Measurements from ENCODE around the gene TAF1. TPM values are rescaled to one million over a fixed set of nuclear protein-coding genes. Genes with fewer than 3 reads are reported as not detected.

Gene TAF1
- total and polyA plus RNA-seq, 2 donors (not counting 1 experiment from before 2014, with no cell fraction given): 19.3 to 49.0 TPM

DNA sequence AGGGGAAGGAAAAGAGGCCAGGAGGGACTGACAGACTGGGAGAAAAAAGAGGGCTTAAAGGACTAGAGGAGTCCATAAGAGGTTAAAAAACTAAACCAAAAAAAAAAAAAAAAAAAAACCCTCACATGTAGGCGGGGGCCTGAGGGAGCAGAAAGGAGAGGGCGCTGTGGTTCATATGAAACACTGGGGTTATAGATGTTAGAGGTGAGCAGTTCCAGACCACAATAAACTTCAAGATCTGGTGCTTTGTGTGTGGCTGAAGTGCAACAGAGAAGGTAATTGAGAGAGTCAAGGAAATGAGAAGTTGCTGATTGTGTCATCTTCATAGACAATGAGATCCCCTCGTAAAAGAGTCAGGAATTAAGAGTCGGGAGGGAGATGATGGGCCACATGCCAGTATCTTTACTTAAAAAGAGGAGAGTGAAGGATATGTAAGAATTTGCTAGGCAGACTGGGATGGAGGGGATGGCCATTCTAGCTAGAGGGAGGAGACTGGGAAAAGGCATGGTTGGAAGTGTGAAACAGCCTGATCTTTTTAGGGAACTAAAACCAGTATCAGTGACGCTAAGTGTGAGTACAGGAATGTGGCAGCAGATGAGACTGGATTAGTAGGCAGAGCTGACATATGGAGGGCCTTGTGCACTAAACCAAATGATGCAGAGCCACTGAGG is 148.3 kb downstream of the TAF1 start:
- Histone ChIP-seq H4K20me1 (ENCODE audit: control insufficient read depth, extremely low read depth, insufficient read depth, low read length) (no peaks in the 10 kb centered on the region), H3K27me3 (ENCODE audit: control insufficient read depth, insufficient read depth, low read length) (no peaks in the 10 kb centered on the region), H3K9me3 (ENCODE audit: control insufficient read depth, insufficient read depth, low read depth, low read length) (no peaks in the 10 kb centered on the region), H3K4me3 (replicated peaks in 1 of 4; ENCODE audit: control extremely low read depth in 1 of 4, insufficient read depth in 1 of 4, low read depth in 3 of 4, low read length in 4 of 4) (no peak overlapping the region), H2AFZ (ENCODE audit: low read length) (no peak overlapping the region), H3K4me1 (ENCODE audit: control insufficient read depth, extremely low read depth, insufficient read depth, low read length) (no peaks in the 10 kb centered on the region), H3K36me3 (ENCODE audit: control insufficient read depth, insufficient read depth, low read length) (no peaks in the 10 kb centered on the region), H3K9ac (ENCODE audit: insufficient read depth, low read length) (no peak overlapping the region), H3K4me2 (ENCODE audit: extremely low read depth, insufficient read depth, low read length) (no peak overlapping the region), H3K79me2 (ENCODE audit: control insufficient read depth, insufficient read depth, low read length) (no peaks in the 10 kb centered on the region), H3K27ac (ENCODE audit: insufficient read depth, low read length) (no peak overlapping the region)
- TF ChIP-seq EZH2 (IDR thresholded peaks at IDR 0.05; ENCODE audit: low read length, missing control alignments): no peak
- TF ChIP-seq, protein P1, sequence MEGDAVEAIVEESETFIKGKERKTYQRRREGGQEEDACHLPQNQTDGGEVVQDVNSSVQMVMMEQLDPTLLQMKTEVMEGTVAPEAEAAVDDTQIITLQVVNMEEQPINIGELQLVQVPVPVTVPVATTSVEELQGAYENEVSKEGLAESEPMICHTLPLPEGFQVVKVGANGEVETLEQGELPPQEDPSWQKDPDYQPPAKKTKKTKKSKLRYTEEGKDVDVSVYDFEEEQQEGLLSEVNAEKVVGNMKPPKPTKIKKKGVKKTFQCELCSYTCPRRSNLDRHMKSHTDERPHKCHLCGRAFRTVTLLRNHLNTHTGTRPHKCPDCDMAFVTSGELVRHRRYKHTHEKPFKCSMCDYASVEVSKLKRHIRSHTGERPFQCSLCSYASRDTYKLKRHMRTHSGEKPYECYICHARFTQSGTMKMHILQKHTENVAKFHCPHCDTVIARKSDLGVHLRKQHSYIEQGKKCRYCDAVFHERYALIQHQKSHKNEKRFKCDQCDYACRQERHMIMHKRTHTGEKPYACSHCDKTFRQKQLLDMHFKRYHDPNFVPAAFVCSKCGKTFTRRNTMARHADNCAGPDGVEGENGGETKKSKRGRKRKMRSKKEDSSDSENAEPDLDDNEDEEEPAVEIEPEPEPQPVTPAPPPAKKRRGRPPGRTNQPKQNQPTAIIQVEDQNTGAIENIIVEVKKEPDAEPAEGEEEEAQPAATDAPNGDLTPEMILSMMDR (conservative IDR thresholded peaks at IDR 0.05 in 1 of 2, IDR thresholded peaks at IDR 0.05 in 1 of 2; ENCODE audit: low read depth in 1 of 2, low read length in 2 of 2): no peak
- no peak for DNase-seq (ENCODE audit: low read depth in 2 of 2)

DNA sequence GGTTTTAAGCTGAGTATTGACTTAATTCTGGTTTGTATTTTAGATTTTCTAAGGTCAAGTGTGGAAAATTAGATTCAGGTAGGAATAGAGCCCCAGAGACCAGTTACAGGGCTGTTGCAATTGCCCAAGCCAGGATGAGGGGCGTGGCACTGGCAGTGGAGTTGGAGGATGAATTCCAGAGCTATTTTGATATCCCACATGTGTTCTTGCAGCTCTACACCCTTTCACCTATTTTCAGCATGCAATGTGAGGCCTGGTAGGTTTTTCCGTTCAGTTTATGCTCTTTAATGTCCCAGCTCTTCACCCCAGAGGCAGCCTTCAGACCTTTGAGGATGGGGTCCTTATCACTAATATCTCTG is 148.9 kb downstream of the TAF1 start:
- no peak overlapping the region for H3K4me2 ChIP-seq (ENCODE audit: extremely low read depth, insufficient read depth, low read length)
- no peaks in the 10 kb centered on the region for H4K20me1 ChIP-seq (ENCODE audit: control insufficient read depth, extremely low read depth, insufficient read depth, low read length)
- DNase-seq (ENCODE audit: low read depth in 2 of 2): peak in 1 of 2 donors; percentile 45
- no peak overlapping the region for H3K27ac ChIP-seq (ENCODE audit: insufficient read depth, low read length)
- H3K4me3 ChIP-seq (replicated peaks in 1 of 4; ENCODE audit: control extremely low read depth in 1 of 4, insufficient read depth in 1 of 4, low read depth in 3 of 4, low read length in 4 of 4): no peak overlapping the region
- no peak overlapping the region for H2AFZ ChIP-seq (ENCODE audit: low read length)
- H3K4me1 ChIP-seq (ENCODE audit: control insufficient read depth, extremely low read depth, insufficient read depth, low read length): no peaks in the 10 kb centered on the region
- no peak overlapping the region for H3K9ac ChIP-seq (ENCODE audit: insufficient read depth, low read length)
- TF ChIP-seq, protein P1 (conservative IDR thresholded peaks at IDR 0.05 in 1 of 2, IDR thresholded peaks at IDR 0.05 in 1 of 2; ENCODE audit: low read depth in 1 of 2, low read length in 2 of 2): no peak
- H3K79me2 ChIP-seq (ENCODE audit: control insufficient read depth, insufficient read depth, low read length): no peaks in the 10 kb centered on the region
- no peaks in the 10 kb centered on the region for H3K27me3 ChIP-seq (ENCODE audit: control insufficient read depth, insufficient read depth, low read length)
- H3K36me3 ChIP-seq (ENCODE audit: control insufficient read depth, insufficient read depth, low read length): no peaks in the 10 kb centered on the region
- no peaks in the 10 kb centered on the region for H3K9me3 ChIP-seq (ENCODE audit: control insufficient read depth, insufficient read depth, low read depth, low read length)

Other genes starting within 250 kb of the TAF1 start
- 17.5 and 33.2 TPM in 2 replicates for gene MED12, start 247.8 kb upstream of the TAF1 start, total RNA-seq
- 6.4 and 7.2 TPM in 2 replicates for gene MED12, start 247.8 kb upstream of the TAF1 start, polyA plus RNA-seq
- gene NLGN3, start 221.5 kb upstream of the TAF1 start, total RNA-seq: 0.51 and 0.83 TPM in 2 replicates
- 0.41 and 0.71 TPM in 2 replicates for gene NLGN3, start 221.5 kb upstream of the TAF1 start, polyA plus RNA-seq
- gene GJB1, start 143.1 kb upstream of the TAF1 start, total RNA-seq: not detected in 2 replicates
- gene GJB1, start 143.1 kb upstream of the TAF1 start, polyA plus RNA-seq: not detected in 2 replicates
- 9.2 and 16.8 TPM in 2 replicates for gene ZMYM3, start 112.2 kb upstream of the TAF1 start, total RNA-seq
- 13.4 and 16.3 TPM in 2 replicates for gene ZMYM3, start 112.2 kb upstream of the TAF1 start, polyA plus RNA-seq
- gene NONO, start 82.7 kb upstream of the TAF1 start, total RNA-seq: 316 and 355 TPM in 2 replicates
- gene NONO, start 82.7 kb upstream of the TAF1 start, polyA plus RNA-seq: 165 and 291 TPM in 2 replicates
- 0.51 and 0.66 TPM in 2 replicates for gene ITGB1BP2, start 64.6 kb upstream of the TAF1 start, total RNA-seq
- gene ITGB1BP2, start 64.6 kb upstream of the TAF1 start, polyA plus RNA-seq: 0.62 and 1.8 TPM in 2 replicates
- gene OGT, start 166.7 kb downstream of the TAF1 start, total RNA-seq: 91.9 and 106 TPM in 2 replicates
- 55.5 and 115 TPM in 2 replicates for gene OGT, start 166.7 kb downstream of the TAF1 start, polyA plus RNA-seq
- 2.3 and 2.8 TPM in 2 replicates for gene GCNA, start 212.1 kb downstream of the TAF1 start, total RNA-seq
- 0.52 and 0.74 TPM in 2 replicates for gene GCNA, start 212.1 kb downstream of the TAF1 start, polyA plus RNA-seq

Data from fibroblast of lung (primary cell).